Breast epithelium (tissue), 3 donors: ENCODE measurements around the gene P2RX6.

ENCODE experiments used
- CTCF ChIP-seq, 3 donors: fragments of 450-650 bp; IDR thresholded peaks; one replicate each; pipeline ENCODE4 v1.5.1; 2016 to 2017; ENCODE audit warnings: antibody characterized with exemption in 3 of 3, mild to moderate bottlenecking in 3 of 3, moderate library complexity in 3 of 3
- POLR2A ChIP-seq: fragments of 450-650 bp; IDR thresholded peaks from one replicate; pipeline ENCODE4 v1.6.1; 2016; ENCODE audit warnings: antibody characterized with exemption, mild to moderate bottlenecking, moderate library complexity
- POLR2AphosphoS5 ChIP-seq, 3 donors: sonication (generic); formaldehyde crosslinking; IDR thresholded peaks; one replicate each; pipeline ENCODE4 v1.6.1; 2017; ENCODE audit warnings: antibody characterized with exemption in 3 of 3

- TF ChIP-seq POLR2A (no peak), CTCF (IDR thresholded peaks at IDR 0.05) (no peak), POLR2AphosphoS5 (IDR thresholded peaks at IDR 0.05) (no peak)
Measured at GRCh38 chr22:21018314-21018713, 3.3 kb downstream of the P2RX6 start.
